ENCODE measurements around the gene SLC2A10. TPM values are rescaled to one million over a fixed set of nuclear protein-coding genes. Genes with fewer than 3 reads are reported as not detected.

The SLC2A10 gene
- total RNA-seq, 4 donors from 2014 or later = 8.2 to 33.5 (median 15.2) TPM

DNA sequence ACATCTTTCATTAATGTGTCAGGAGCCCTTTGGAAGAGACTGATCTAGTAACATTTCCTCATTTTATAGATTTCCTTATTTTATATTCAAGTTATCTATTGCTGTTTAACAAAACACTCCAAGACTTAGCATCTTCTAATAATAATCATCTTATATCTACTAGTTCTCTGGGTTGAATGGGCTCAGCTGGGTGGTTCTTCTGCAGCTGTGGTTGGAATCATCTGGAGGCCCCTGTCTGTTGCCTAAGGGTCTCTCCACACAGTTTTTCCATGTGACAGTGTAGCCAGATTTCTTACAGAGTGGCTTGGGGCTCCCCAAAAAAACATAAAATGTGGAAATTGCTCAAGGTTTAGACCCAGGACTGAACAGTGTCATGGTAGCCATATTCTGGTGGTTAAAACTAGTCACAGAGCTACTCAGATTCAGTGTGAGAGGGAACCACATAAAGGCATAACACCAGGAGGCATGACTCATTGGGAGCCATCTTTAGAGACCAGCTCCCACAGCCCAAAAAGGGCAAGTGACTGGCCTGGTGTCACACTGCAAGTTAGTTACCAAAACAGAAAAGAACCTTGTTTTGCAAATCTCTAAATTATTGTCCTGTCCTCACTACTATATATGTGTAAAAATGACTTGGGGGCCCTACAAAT, 11.5 kb downstream of the SLC2A10 start:
- H3K27ac ChIP-seq = no peak overlapping the region
- intact Hi-C loops (cut with DNase I; ENCODE audit: low total_unique reads) = no loop called here
- no peak for DNase-seq
- H3K36me3 ChIP-seq = no peaks in the 10 kb centered on the region
- in situ Hi-C loops (cut with MboI; ENCODE audit: low pct_ligation_motif_present in 1 of 4, low pct_unique_long_range_greater_than_20kb in 1 of 4, low sequenced_read_pairs in 3 of 4) = no loop called here
- no peaks in the 10 kb centered on the region for H3K9me3 ChIP-seq
- TF ChIP-seq POLR2A (IDR thresholded peaks at IDR 0.05) (no peak), POLR2AphosphoS5 (IDR thresholded peaks at IDR 0.05) (no peak), EP300 (IDR thresholded peaks at IDR 0.05; ENCODE audit: low read depth) (no peak)
- TF ChIP-seq, protein P1, sequence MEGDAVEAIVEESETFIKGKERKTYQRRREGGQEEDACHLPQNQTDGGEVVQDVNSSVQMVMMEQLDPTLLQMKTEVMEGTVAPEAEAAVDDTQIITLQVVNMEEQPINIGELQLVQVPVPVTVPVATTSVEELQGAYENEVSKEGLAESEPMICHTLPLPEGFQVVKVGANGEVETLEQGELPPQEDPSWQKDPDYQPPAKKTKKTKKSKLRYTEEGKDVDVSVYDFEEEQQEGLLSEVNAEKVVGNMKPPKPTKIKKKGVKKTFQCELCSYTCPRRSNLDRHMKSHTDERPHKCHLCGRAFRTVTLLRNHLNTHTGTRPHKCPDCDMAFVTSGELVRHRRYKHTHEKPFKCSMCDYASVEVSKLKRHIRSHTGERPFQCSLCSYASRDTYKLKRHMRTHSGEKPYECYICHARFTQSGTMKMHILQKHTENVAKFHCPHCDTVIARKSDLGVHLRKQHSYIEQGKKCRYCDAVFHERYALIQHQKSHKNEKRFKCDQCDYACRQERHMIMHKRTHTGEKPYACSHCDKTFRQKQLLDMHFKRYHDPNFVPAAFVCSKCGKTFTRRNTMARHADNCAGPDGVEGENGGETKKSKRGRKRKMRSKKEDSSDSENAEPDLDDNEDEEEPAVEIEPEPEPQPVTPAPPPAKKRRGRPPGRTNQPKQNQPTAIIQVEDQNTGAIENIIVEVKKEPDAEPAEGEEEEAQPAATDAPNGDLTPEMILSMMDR (IDR thresholded peaks at IDR 0.05) = no peak
- peaks cover 0 to under 1% (median 0%) of the 10 kb centered on the region in 4 donors for H3K4me1 ChIP-seq
- no peak overlapping the region for H3K4me3 ChIP-seq
- no peaks in the 10 kb centered on the region for H3K27me3 ChIP-seq

DNA sequence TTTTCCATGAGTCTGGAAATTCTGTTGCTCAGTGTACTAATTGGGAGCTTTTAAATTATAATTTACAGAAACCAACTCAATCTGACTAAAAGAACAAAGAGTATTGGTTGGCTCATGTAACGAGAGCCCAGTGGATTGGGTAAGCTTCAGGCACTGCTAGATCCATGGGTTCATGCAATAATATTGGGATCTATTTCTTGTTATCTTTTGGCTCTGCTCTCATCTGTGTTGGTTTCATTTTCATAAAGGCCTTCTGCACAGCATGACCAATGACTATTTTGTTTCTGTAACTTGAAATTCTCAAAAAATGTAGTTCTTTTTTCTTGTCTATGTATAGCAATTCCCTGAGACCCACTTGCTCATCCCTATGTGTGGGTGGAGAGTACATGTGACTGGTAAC, 12.0 kb downstream of the SLC2A10 start:
- H3K4me1 ChIP-seq = no peaks in the 10 kb centered on the region
- 60 to 94% methylated on average over 1 of the region's 1 CpG for WGBS, 2 donors (ENCODE audit: low coverage in 1 of 2)
- no peak overlapping the region for H3K4me3 ChIP-seq
- H3K27me3 ChIP-seq = no peaks in the 10 kb centered on the region
- H3K27ac ChIP-seq = no peak overlapping the region
- intact Hi-C loops (cut with DNase I; ENCODE audit: low total_unique reads) = no loop called here
- in situ Hi-C loops (cut with MboI; ENCODE audit: low pct_ligation_motif_present in 1 of 4, low pct_unique_long_range_greater_than_20kb in 1 of 4, low sequenced_read_pairs in 3 of 4) = no loop called here
- TF ChIP-seq EP300 (IDR thresholded peaks at IDR 0.05; ENCODE audit: low read depth) (no peak), POLR2A (IDR thresholded peaks at IDR 0.05) (no peak), POLR2AphosphoS5 (IDR thresholded peaks at IDR 0.05) (no peak)
- TF ChIP-seq, protein P1 (IDR thresholded peaks at IDR 0.05) = no peak
- no peaks in the 10 kb centered on the region for H3K9me3 ChIP-seq
- DNase-seq = no peak
- H3K36me3 ChIP-seq = no peaks in the 10 kb centered on the region

- H3K27me3 ChIP-seq = no peaks in the 10 kb centered on the region
- WGBS, 2 donors (ENCODE audit: low coverage in 1 of 2) = 86% methylated on average over 2 of the region's 2 CpGs; no CpG with 5 or more reads in 1 of the 2 donors
- H3K4me3 ChIP-seq = no peak overlapping the region
- intact Hi-C loops (cut with DNase I; ENCODE audit: low total_unique reads) = no loop called here
- in situ Hi-C loops (cut with MboI; ENCODE audit: low pct_ligation_motif_present in 1 of 4, low pct_unique_long_range_greater_than_20kb in 1 of 4, low sequenced_read_pairs in 3 of 4) = no loop called here
- DNase-seq = no peak
- no peaks in the 10 kb centered on the region for H3K4me1 ChIP-seq
- no peak overlapping the region for H3K27ac ChIP-seq
- no peaks in the 10 kb centered on the region for H3K9me3 ChIP-seq
- H3K36me3 ChIP-seq = no peaks in the 10 kb centered on the region
- no peak for TF ChIP-seq POLR2A (IDR thresholded peaks at IDR 0.05)
- TF ChIP-seq EP300 (IDR thresholded peaks at IDR 0.05; ENCODE audit: low read depth) = no peak
- TF ChIP-seq, protein P1 (IDR thresholded peaks at IDR 0.05) = no peak
- TF ChIP-seq POLR2AphosphoS5 (IDR thresholded peaks at IDR 0.05) = no peak
These were observed 13.0 kb downstream of the SLC2A10 start for GRCh38 chr20:46722450-46722849.

- no peak for DNase-seq
- Histone ChIP-seq H3K27me3 (no peaks in the 10 kb centered on the region), H3K27ac (no peak overlapping the region), H3K36me3 (no peaks in the 10 kb centered on the region), H3K4me1 (no peaks in the 10 kb centered on the region), H3K9me3 (no peaks in the 10 kb centered on the region), H3K4me3 (no peak overlapping the region)
- WGBS, 2 donors (ENCODE audit: low coverage in 1 of 2) = 77 to 100% methylated on average over 1 of the region's 1 CpG
- in situ Hi-C loops (cut with MboI; ENCODE audit: low pct_ligation_motif_present in 1 of 4, low pct_unique_long_range_greater_than_20kb in 1 of 4, low sequenced_read_pairs in 3 of 4) (no loop called here), intact Hi-C loops (cut with DNase I; ENCODE audit: low total_unique reads) (no loop called here)
- no peak for TF ChIP-seq POLR2AphosphoS5 (IDR thresholded peaks at IDR 0.05)
- TF ChIP-seq, protein P1 (IDR thresholded peaks at IDR 0.05) = no peak
- TF ChIP-seq POLR2A (IDR thresholded peaks at IDR 0.05) = no peak
- TF ChIP-seq EP300 (IDR thresholded peaks at IDR 0.05; ENCODE audit: low read depth) = no peak
These were observed 13.6 kb downstream of the SLC2A10 start for GRCh38 chr20:46723039-46723438.
